Panc1 (cell line): ENCODE measurements around the gene SAP30BP. TPM values are rescaled to one million over a fixed set of nuclear protein-coding genes. Genes with fewer than 3 reads are reported as not detected.

Source experiments
- ATAC-seq: fragments of 200-7000 bp; cut with Tn5 transposase; 2 replicates; pipeline ENCODE4 v1.9.1; 2020; ENCODE audit warnings: mild to moderate bottlenecking, moderate library complexity
- BruUV-seq: library from RNA; stranded (reverse); fragments of 400-500 nt; replicated peaks from 2 replicates; lab custom pipeline; 2021; lab: Mats Ljungman, UMichigan
- CTCF ChIA-PET: fragments of 300-600 bp; sonication (Branson Sonifier 250); formaldehyde crosslinking; loops from one replicate; lab custom pipeline; 2022; ENCODE audit warnings: antibody characterized with exemption; lab: Charles Lee
- POLR2A ChIA-PET: fragments of 300-600 bp; sonication (Branson Sonifier 250); formaldehyde crosslinking; loops from one replicate; lab custom pipeline; 2022; ENCODE audit warnings: antibody characterized with exemption; lab: Charles Lee
- DNase-seq: peaks from one replicate; pipeline ENCODE4 v3.0.0-alpha.2; 2010; ENCODE audit warnings: low read depth, low spot score
- H3K27ac ChIP-seq: 2 replicates; pipeline ENCODE4 v1.5.1; 2011; ENCODE audit warnings: mild to moderate bottlenecking, low read length, inconsistent platforms
- H3K27me3 ChIP-seq: fragments of 200-500 bp; sonication (Bioruptor generic); 2 replicates; pipeline ENCODE4 v1.6.0; 2014; ENCODE audit warnings: low read length, inconsistent platforms; ENCODE audit not compliant: control insufficient read depth, insufficient read depth
- H3K36me3 ChIP-seq: fragments of 200-500 bp; sonication (Bioruptor generic); 2 replicates; pipeline ENCODE4 v1.5.1; 2014; ENCODE audit warnings: inconsistent platforms, mild to moderate bottlenecking, low read length, moderate library complexity; ENCODE audit not compliant: control insufficient read depth, insufficient read depth
- H3K4me1 ChIP-seq: 2 replicates; pipeline ENCODE4 v1.5.1; 2011; ENCODE audit warnings: inconsistent platforms, mild to moderate bottlenecking, low read length, moderate library complexity; ENCODE audit not compliant: control insufficient read depth, insufficient read depth
- H3K4me3 ChIP-seq, 2 experiments: 2 replicates each; pipeline ENCODE4 v1.5.1; 2011 to 2012; ENCODE audit warnings: low read depth in 2 of 2, low read length in 2 of 2, mild to moderate bottlenecking in 2 of 2, inconsistent platforms in 1 of 2, moderate library complexity in 1 of 2
- H3K9me3 ChIP-seq: fragments of 200-500 bp; sonication (Bioruptor generic); 2 replicates; pipeline ENCODE4 v1.5.1; 2014; ENCODE audit warnings: low read depth, mild to moderate bottlenecking, inconsistent platforms, low read length, moderate library complexity; ENCODE audit not compliant: control insufficient read depth, insufficient read depth
- POLR2AphosphoS5 ChIP-seq: IDR thresholded peaks from 2 replicates; pipeline ENCODE4 v1.6.1; 2012; ENCODE audit warnings: mild to moderate bottlenecking, low read depth, low read length, moderate library complexity
- SIN3A ChIP-seq: IDR thresholded peaks from 2 replicates; pipeline ENCODE4 v1.6.1; 2012; ENCODE audit warnings: low read depth, mild to moderate bottlenecking, low read length, moderate library complexity, borderline replicate concordance; ENCODE audit not compliant: insufficient read depth
- TCF7L2 ChIP-seq: IDR thresholded peaks from 2 replicates; pipeline ENCODE4 v1.6.1; 2011; ENCODE audit warnings: mild to moderate bottlenecking, low read depth, low read length, inconsistent platforms
- in situ Hi-C: cut with HindIII; loops from 2 replicates; pipeline ENCODE4 v1.10.0; 2016; ENCODE audit warnings: low sequenced_read_pairs, low pct_unique_long_range_greater_than_20kb
- intact Hi-C: fragments of 100-400 bp; cut with micrococcal nuclease; formaldehyde crosslinking; loops from one replicate; pipeline ENCODE4 v1.10.0; 2022; ENCODE audit not compliant: unreplicated experiment
- total RNA-seq: library from RNA; stranded (reverse); gene quantifications from one replicate; pipeline ENCODE4 v1.2.1, GENCODE V29; 2021; ENCODE audit not compliant: unreplicated experiment
- TF ChIP-seq, protein P1 (sequence below): fragments of 450-650 bp; IDR thresholded peaks from 2 replicates; pipeline ENCODE4 v1.5.1; 2017; ENCODE audit warnings: mild to moderate bottlenecking
- TF ChIP-seq, protein P2 (sequence below), 2 experiments: IDR thresholded peaks; 2 replicates each; pipeline ENCODE4 v1.6.1; 2011 to 2012; ENCODE audit warnings: low read depth in 2 of 2, control low read depth in 1 of 2, low read length in 1 of 2, mild to moderate bottlenecking in 1 of 2, moderate library complexity in 1 of 2; ENCODE audit not compliant: insufficient read depth in 1 of 2

The SAP30BP gene
- total RNA-seq, 1 experiment from 2014 or later, result 138 TPM

DNA sequence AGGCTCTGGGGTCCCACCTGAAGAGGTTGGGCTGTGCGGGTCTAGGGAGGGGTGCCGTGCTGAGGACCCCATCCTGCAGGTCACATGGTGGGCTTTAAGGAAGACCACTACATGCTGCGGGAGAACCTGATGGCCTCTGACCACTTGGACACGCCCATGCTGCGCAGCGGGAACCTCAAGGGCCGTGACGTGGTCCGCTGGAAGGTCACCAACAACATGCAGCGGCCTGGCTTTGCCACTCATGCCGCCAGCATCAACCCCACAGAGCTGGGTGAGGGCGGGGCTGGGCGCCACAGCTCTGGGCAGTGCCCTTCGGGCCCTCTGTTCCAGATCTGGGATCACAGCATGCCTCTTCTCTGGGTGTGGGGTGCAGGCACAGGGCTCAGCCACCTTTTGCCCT, 72.7 kb downstream of the SAP30BP start:
- intact Hi-C loops (no loop called here), in situ Hi-C loops (no loop called here)
- TF ChIP-seq TCF7L2 (no peak), SIN3A (no peak), POLR2AphosphoS5 (no peak)
- TF ChIP-seq, protein P1, sequence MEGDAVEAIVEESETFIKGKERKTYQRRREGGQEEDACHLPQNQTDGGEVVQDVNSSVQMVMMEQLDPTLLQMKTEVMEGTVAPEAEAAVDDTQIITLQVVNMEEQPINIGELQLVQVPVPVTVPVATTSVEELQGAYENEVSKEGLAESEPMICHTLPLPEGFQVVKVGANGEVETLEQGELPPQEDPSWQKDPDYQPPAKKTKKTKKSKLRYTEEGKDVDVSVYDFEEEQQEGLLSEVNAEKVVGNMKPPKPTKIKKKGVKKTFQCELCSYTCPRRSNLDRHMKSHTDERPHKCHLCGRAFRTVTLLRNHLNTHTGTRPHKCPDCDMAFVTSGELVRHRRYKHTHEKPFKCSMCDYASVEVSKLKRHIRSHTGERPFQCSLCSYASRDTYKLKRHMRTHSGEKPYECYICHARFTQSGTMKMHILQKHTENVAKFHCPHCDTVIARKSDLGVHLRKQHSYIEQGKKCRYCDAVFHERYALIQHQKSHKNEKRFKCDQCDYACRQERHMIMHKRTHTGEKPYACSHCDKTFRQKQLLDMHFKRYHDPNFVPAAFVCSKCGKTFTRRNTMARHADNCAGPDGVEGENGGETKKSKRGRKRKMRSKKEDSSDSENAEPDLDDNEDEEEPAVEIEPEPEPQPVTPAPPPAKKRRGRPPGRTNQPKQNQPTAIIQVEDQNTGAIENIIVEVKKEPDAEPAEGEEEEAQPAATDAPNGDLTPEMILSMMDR, result no peak
- TF ChIP-seq, protein P2, sequence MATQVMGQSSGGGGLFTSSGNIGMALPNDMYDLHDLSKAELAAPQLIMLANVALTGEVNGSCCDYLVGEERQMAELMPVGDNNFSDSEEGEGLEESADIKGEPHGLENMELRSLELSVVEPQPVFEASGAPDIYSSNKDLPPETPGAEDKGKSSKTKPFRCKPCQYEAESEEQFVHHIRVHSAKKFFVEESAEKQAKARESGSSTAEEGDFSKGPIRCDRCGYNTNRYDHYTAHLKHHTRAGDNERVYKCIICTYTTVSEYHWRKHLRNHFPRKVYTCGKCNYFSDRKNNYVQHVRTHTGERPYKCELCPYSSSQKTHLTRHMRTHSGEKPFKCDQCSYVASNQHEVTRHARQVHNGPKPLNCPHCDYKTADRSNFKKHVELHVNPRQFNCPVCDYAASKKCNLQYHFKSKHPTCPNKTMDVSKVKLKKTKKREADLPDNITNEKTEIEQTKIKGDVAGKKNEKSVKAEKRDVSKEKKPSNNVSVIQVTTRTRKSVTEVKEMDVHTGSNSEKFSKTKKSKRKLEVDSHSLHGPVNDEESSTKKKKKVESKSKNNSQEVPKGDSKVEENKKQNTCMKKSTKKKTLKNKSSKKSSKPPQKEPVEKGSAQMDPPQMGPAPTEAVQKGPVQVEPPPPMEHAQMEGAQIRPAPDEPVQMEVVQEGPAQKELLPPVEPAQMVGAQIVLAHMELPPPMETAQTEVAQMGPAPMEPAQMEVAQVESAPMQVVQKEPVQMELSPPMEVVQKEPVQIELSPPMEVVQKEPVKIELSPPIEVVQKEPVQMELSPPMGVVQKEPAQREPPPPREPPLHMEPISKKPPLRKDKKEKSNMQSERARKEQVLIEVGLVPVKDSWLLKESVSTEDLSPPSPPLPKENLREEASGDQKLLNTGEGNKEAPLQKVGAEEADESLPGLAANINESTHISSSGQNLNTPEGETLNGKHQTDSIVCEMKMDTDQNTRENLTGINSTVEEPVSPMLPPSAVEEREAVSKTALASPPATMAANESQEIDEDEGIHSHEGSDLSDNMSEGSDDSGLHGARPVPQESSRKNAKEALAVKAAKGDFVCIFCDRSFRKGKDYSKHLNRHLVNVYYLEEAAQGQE (IDR thresholded peaks at IDR 0.05; ENCODE audit: insufficient read depth in 1 of 2, low read depth in 2 of 2, low read length in 1 of 2), result no peak
- ATAC-seq (0 out of 2 replicates have a peak, but pooled peaks have one; percentile 2), DNase-seq (no peak)
- H3K27me3 ChIP-seq, result no peaks in the 10 kb centered on the region
- ChIA-PET CTCF (interaction anchor here (2.8 kb wide), 1 partner anchor 8 kb away, joined by 8 read pairs; no protein-coding TSS in a partner anchor), POLR2A (no interaction called here)
- H3K4me1 ChIP-seq, result no peaks in the 10 kb centered on the region
- no TSS peak for BruUV-seq
- no peaks in the 10 kb centered on the region for H3K9me3 ChIP-seq
- no peak overlapping the region for H3K27ac ChIP-seq
- no peak overlapping the region for H3K4me3 ChIP-seq
- H3K36me3 ChIP-seq, result no peaks in the 10 kb centered on the region

DNA sequence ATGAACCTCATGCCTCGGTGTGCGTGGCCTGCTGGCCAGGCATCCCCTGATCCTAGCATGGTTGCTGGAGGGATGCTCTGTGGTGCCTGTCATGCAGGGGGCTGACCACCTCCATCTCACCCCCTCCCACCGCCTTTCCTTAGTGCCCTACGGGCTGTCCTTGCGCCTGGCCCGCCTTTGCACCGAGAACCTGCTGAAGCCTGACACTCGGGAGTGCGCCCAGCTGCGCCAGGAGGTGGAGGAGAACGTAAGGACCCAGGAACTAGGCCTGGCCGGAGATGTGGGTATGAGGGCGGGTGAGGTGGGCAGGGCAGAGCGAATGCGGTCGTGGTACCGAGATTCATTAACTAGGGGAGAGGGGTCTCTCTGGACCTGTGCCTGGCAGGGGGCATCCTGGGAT, 73.1 kb downstream of the SAP30BP start:
- no peak overlapping the region for H3K27ac ChIP-seq
- TF ChIP-seq POLR2AphosphoS5 (no peak), SIN3A (no peak), TCF7L2 (no peak)
- TF ChIP-seq, protein P1, result no peak
- TF ChIP-seq, protein P2 (IDR thresholded peaks at IDR 0.05; ENCODE audit: insufficient read depth in 1 of 2, low read depth in 2 of 2, low read length in 1 of 2), result no peak
- BruUV-seq, result no TSS peak
- CTCF ChIA-PET, result no interaction called here
- H3K4me3 ChIP-seq, result no peak overlapping the region
- no peaks in the 10 kb centered on the region for H3K4me1 ChIP-seq
- ATAC-seq (no peak), DNase-seq (no peak)
- POLR2A ChIA-PET, result no interaction called here
- no peaks in the 10 kb centered on the region for H3K9me3 ChIP-seq
- intact Hi-C loops, result no loop called here
- in situ Hi-C loops, result no loop called here
- H3K27me3 ChIP-seq, result no peaks in the 10 kb centered on the region
- H3K36me3 ChIP-seq, result no peaks in the 10 kb centered on the region
